Stimulated activated CD8-positive, alpha-beta memory T cell treated with anti-CD3 and anti-CD28 coated beads, Interleukin-15, amount 100 ng/mL, for 24 hours (primary cell): ENCODE results near the gene SLC39A11.

Source experiments
- DNase-seq: peaks from one replicate; pipeline ENCODE4 v3.0.0-alpha.2; 2020; ENCODE audit warnings: low read depth

SLC39A11 gene

DNA sequence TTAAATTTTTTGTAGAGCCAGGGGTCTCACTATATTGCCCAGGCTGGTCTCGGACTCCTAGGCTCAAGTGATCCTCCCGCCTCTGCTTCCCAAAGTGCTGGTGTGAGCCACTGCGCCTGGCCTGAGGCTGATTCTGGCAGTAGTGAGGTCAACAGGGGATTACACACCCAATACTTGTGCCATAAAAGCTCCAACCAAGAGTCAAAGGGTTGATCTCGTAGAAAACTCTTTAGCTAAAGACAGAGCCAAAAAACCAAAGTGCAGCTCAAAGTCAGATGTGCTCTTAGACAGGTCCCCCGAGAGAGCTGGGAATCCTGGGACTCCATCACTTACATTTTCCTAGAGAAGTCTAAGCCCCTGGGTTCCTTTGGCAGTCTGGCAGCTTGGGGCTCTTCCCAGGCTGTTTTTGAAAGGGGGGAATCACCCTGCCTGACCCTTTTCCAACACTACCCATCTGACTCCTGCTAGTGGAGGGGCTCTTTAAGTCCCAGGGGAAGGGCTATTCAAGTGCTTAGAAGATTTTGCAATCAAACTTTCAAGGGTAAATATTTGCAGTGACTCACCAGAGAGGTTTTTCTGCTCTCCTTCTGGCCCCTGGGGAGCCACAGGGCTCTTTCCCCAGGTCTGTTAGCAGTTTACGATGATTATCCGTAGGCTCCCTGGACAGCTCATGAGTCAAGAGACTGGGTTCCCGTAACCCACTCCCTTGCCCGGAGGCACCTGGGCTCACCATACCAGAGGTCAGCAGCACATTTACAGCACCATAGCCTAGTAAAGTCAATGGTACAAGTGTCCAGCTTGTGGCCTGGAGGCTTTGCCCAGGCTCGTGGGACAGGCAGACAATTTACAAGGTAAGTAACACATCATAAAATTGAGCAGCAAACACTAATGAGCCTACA, 408.7 kb downstream of the SLC39A11 start:
- DNase-seq, result no peak

GRCh38 chr17:72682605-72683004, 409.9 kb downstream of the SLC39A11 start:
- DNase-seq, result no peak

GRCh38 chr17:72681844-72682243, 410.6 kb downstream of the SLC39A11 start:
- no peak for DNase-seq

DNA sequence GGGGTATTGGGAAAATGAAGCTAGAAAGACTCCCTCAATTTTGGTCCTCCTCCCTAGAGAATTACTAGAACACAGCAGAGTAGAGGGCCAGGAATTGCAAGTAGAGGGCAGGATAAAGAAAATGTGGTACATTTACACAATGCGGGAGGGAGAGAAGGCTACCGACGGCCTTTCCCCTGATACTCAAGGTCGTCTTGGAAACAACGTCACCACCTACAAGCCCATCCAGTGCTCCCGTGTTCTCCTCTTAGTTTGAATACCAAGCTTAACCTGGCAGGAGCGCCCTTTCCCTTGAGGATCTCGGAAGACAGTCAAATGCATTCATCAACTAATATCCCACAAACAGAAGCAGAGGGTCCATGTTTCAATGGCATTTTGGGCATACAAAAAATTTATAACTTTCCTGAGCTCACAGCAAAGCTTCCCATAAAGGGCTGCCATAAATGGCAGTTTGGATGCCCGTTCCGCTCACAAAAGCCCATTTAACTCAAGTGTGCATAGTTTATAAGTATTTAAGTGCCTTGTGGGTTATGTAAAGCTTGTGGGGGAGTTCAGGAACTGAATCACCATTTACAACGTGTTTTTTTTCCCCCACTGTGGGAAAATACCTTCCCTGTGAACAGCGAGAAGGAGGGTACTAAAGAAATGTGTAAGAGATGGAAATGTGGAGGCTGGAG, 414.6 kb downstream of the SLC39A11 start:
- DNase-seq, result no peak

GRCh38 chr17:72677108-72677507, 415.4 kb downstream of the SLC39A11 start:
- no peak for DNase-seq

GRCh38 chr17:72672729-72673128, 419.8 kb downstream of the SLC39A11 start:
- DNase-seq, result no peak

- no peak for DNase-seq
Measured at GRCh38 chr17:72671016-72671415, 421.5 kb downstream of the SLC39A11 start.

DNA sequence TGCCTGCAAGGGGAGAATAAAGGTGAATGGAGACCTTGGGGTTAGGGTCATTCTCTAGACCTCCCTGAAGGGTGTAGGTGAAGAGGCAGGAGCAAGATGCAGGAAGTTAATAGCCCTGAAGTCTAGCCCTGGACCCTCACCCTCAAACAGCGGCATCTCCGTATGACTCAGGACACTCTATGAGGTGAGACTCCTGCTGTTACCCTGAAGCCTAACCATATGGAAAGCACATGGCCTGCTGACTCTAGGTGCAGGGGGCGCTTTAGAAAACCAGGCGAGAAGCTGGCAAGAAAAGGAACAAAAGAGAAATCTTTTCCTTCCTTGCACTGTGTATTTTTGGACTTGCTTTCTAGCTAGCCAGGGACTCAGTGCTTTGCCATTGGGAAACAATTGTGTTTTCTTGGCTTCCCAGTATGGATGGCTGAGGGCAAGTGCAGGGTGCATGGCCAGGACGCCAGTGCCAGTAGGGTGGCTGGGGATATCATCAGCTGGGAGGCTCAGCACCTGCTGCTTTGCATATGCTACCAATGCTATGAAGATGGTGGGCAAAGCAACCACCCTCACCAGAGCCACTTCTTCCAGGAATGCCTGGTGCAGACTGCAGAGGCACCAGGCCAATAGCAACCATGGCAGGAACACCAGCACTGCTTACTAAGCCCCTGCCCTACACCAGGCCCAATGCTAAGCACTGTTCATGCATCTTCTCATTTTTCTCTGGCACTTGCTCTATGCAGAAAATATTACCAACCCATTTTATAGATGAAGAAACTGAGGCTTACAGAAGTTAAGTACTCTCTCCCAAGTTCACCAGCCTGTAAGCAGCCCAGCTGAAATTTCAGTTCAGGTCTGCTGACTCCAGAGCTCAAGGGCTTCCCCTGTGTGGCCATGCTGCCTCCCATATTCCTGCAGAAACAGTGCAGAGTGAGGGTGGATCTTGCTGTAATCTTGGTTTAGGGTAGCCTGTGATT, 425.1 kb downstream of the SLC39A11 start:
- no peak for DNase-seq

DNA sequence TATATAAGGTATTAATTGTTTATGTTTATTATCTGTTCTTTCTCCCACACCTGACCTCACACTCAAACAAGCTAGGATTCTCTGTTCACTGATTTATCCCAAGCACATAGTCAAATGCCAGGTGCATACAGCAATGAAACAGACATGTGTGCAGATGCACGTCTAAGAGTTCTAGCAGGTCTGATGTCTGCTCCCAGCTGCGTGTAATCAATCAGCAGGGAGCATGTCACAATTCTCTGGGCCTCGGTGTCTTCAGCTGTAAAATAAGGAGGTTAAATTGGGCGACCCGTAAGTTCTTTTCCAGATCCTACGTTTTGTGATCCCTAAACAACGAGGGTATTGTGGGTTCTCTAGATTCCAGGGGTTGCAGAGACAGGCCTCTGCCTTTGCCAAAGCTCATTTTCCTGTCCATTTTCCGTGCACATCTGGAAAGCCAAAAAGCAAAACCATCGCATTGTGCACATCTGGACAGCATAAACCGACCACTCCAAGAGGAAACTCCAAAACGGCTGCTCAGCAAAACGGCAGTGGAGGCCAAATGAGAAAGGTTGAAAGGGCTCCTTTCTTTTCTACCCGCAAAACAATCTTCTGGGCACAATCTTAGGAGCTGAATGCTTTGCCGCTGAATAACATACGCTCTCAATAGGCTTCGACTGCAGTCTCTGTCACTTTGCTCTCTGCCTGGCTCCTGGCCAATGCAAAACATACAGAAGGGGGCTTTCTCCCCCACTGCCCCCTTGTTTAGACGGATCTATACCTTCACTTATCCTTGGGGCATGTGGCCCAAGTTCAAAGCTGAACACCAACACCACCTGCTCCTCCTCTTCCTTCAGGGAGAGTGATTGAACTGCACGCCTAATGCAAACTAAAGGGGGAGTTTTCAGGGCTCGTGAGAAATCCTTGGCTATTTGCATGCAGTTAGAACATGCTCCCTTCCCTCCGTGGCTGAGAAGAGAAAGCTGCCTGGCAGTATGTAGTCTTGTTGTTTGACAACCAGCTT, 426.3 kb downstream of the SLC39A11 start:
- no peak for DNase-seq

- DNase-seq, result no peak
Measured at GRCh38 chr17:72662827-72663190, 429.7 kb downstream of the SLC39A11 start.

- DNase-seq, result no peak
Measured at GRCh38 chr17:72661945-72662826, 430.3 kb downstream of the SLC39A11 start.

DNA sequence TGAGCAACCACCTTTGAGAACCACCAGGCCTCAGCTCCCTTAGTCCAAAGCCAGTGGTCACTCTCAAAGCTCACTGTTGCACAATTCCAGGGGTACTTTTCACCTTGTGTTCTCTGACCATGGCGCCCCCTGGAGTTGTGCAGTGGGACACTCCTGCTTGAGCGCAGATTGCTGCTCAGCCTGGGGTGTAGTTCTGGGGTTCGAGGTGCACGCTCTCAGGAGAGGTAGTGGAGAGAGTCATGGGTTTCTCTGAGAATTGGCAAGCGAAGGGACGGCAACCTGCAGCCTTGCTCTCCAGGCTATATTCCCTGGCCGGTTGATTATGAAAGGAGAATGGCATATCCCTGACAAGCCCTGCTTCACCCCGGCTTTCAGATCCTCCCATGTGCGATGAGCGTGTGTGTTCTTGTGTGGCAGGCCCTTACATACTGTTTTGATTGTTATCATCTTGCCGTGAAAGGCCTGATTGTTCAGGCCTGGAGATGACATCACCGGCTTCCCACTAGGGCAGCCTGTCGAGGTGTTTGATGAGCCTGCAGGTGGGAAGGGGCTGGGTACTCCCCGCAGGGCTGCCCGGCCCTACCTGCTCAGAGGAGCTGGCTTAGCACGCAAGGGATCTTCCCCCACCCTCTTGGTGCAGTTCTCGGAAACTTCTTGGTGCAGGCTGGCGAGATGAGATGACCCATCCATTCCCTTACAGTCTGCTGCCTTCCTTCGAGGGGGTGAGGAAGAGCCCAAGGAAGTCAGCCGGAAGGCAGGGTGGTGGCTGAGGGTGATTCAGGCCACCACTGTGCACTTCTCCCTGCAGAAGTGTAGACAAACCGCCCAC, 431.2 kb downstream of the SLC39A11 start:
- no peak for DNase-seq

DNA sequence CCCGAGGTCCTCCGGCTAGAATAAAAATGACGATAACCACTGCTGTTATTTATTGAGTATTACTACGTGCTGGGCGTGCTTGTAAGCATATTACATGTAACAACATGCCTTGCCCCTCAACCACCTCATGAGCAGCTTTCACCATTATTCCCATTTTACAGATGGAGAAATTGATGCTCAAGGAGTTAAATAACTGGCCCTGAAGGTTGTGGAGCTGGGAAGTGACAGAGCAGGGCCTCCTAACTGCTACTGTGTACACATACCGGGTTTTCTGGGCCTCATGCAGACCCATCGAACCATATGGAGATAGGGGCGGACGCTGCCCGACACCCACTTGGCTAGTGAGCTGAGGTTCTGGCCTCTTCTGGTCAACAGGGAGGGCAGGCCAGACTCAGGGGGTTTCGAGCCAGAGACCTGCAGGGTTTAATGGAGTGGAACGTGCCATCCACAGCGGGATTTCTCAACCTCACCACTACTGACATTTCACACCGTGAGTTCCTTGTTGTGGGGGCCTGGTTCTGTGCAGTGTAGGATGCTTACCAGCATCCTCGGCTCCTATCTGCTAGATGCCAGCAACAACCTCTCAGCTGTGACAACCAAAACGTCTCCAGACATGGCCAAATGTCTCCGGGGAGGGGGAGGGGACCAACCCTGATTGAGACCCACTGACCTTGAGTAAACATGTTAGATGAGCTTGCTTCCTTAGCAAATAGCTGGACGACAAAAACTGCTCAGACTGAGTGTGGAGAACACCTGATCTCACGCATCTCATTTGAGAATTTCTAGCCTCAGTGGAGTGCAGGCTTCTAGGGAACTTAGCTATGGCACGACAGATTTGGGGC, 432.0 kb downstream of the SLC39A11 start:
- DNase-seq, result no peak

DNA sequence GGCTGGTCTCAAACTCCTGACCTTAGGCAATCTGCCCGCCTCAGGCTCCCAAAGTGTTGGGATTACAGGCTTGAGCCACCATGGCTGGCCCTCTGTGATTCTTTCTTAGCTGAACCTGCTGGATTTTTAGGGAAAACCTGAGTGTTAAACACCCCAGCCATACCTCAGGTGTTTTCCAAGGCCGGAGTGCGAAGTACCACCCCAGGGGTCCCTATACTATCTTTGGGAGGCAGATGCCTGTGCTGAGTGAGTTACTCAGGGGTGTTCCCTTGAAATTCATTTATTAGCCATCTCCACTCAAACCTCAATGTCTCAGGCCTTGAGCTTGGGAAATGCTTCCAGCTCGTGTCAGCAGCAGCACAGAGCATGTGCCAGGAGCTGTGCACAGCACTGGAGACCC, 432.7 kb downstream of the SLC39A11 start:
- no peak for DNase-seq

DNA sequence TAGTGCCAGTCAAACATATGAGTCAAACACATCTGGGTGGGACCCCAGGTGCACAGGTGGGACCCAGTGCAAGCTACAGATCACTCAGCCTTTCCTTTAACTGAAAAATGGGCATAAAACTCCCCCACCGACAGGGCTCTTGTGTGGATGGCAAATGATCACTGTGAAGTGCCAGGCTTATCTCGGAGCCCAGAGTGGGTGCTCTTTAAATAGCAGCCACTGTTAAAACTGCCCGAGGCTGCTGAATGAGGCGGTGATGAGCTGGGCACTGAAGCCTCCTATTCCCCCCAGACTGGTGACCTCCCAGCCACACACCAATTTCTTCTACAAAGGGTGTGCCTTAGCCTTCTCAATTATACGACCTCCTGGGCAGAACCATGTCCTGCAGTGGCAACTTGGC, 433.8 kb downstream of the SLC39A11 start:
- no peak for DNase-seq

GRCh38 chr17:72657467-72658317, 434.8 kb downstream of the SLC39A11 start:
- no peak for DNase-seq

DNA sequence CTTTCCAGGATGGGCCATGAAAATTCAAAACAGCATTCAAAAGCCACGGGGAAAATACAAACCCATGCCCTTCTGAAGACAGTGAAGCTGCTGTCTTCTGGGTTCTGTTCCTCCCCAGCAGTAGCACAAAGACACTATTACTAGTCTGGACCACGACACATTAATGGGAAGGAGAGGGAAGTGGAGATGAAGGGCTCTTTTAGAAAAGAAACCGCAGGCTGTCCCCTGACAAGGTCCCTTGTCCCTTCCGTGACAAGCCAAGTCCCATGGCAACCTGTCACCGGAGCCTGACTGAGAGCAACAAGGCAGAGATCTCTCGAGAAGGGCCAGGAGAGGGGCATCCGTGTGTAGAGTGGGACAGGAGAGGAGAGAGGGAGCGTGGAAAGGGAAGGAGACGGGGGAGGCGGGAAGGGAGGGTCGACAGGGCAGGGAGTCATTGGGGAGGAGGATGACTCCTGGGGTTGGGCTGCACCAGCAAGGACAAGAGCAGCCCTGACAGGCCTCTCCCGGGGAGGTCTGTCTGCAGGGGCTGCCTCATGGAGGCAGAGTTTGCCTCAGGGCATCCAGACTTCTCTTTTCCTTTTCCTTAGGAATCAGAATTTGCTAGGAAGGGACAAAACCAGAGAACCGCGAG, 436.2 kb downstream of the SLC39A11 start:
- DNase-seq, result no peak
